SIG-M5 treated with dmso at 0.1 percent for 504 hours (cell line): Measurements from ENCODE around the gene VRK3.
A peak's percentile ranks its signal among the peaks of the same experiment; 100 is the strongest.
"Not testable (repeated sequence)": the region's sequence is repeated elsewhere in the genome, so short reads cannot be mapped to it uniquely, and the experiment has no call there.

Experiments used
- DNase-seq: peaks from one replicate; lab custom pipeline; 2025; ENCODE audit not compliant: unreplicated experiment; lab: John Stamatoyannopoulos, UW

Gene VRK3

GRCh38 chr19:49958144-49958543, 67.0 kb downstream of the VRK3 start:
- not testable (repeated sequence) for DNase-seq

- DNase-seq: no peak
These were observed 67.8 kb downstream of the VRK3 start for GRCh38 chr19:49957262-49957915.

GRCh38 chr19:49956115-49956495, 69.1 kb downstream of the VRK3 start:
- DNase-seq: no peak

- DNase-seq: no peak
These were observed 70.2 kb downstream of the VRK3 start for GRCh38 chr19:49954933-49955332.

GRCh38 chr19:49954092-49954829, 70.9 kb downstream of the VRK3 start:
- DNase-seq: peak; percentile 82

- DNase-seq: peak; percentile 47
These were observed 71.8 kb downstream of the VRK3 start for GRCh38 chr19:49953416-49953815.

GRCh38 chr19:49952906-49953305, 72.3 kb downstream of the VRK3 start:
- no peak for DNase-seq

- DNase-seq: no peak
These were observed 72.7 kb downstream of the VRK3 start for GRCh38 chr19:49952479-49952836.

GRCh38 chr19:49951806-49952478, 73.2 kb downstream of the VRK3 start:
- no peak for DNase-seq

- no peak for DNase-seq
These were observed 74.1 kb downstream of the VRK3 start for GRCh38 chr19:49950956-49951526.

- DNase-seq: no peak
These were observed 74.6 kb downstream of the VRK3 start for GRCh38 chr19:49950590-49950948.

GRCh38 chr19:49949742-49950589, 75.2 kb downstream of the VRK3 start:
- no peak for DNase-seq

- DNase-seq: no peak
These were observed 78.8 kb downstream of the VRK3 start for GRCh38 chr19:49946415-49946814.

- DNase-seq: not testable (repeated sequence)
These were observed 80.6 kb downstream of the VRK3 start for GRCh38 chr19:49944567-49944966.

- DNase-seq: no peak
These were observed 84.7 kb downstream of the VRK3 start for GRCh38 chr19:49940482-49940791.

GRCh38 chr19:49939721-49940481, 85.3 kb downstream of the VRK3 start:
- DNase-seq: no peak

- DNase-seq: no peak
These were observed 86.5 kb downstream of the VRK3 start for GRCh38 chr19:49938662-49939061.

- DNase-seq: peak; percentile 40
These were observed 87.3 kb downstream of the VRK3 start for GRCh38 chr19:49937750-49938381.

GRCh38 chr19:49936549-49936948, 88.6 kb downstream of the VRK3 start:
- no peak for DNase-seq

- no peak for DNase-seq
These were observed 91.5 kb downstream of the VRK3 start for GRCh38 chr19:49933643-49934042.
